Uterus (tissue), 4 donors: ENCODE results near the gene ZNF469. TPM values are rescaled to one million over a fixed set of nuclear protein-coding genes. Genes with fewer than 3 reads are reported as not detected.

ENCODE experiments used
- DNase-seq, 2 donors: peaks; one replicate each; pipeline ENCODE4 v3.0.0-alpha.2; 2019 to 2020
- H3K27ac ChIP-seq, 2 donors: fragments of 200-600 bp; sonication (generic); 1 replicate in 1 of 2; 2 replicates in 1 of 2; pipeline ENCODE4 v1.5.1; 2016 to 2018
- H3K27me3 ChIP-seq, 2 donors: fragments of 200-600 bp; sonication (generic); one replicate each; pipeline ENCODE4 v1.5.1; 2018 to 2019; ENCODE audit warnings: control low read depth in 1 of 2
- H3K36me3 ChIP-seq, 2 donors: fragments of 200-600 bp; sonication (generic); one replicate each; pipeline ENCODE4 v1.5.1; 2019; ENCODE audit warnings: control low read depth in 1 of 2
- H3K4me1 ChIP-seq, 2 donors: fragments of 200-600 bp; sonication (generic); one replicate each; pipeline ENCODE4 v1.5.1; 2018 to 2019; ENCODE audit warnings: control low read depth in 1 of 2
- H3K4me3 ChIP-seq, 2 donors: fragments of 200-600 bp; sonication (generic); 1 replicate in 1 of 2; 2 replicates in 1 of 2; pipeline ENCODE4 v1.5.1; 2018 to 2019; ENCODE audit warnings: mild to moderate bottlenecking in 1 of 2
- H3K9me3 ChIP-seq, 2 donors: fragments of 200-600 bp; sonication (generic); one replicate each; pipeline ENCODE4 v1.5.1; 2019; ENCODE audit warnings: control low read depth in 1 of 2
- CTCF ChIP-seq, 4 experiments: fragments of 200-600 bp in 2 of 4; fragments of 450-650 bp in 2 of 4; sonication (generic) in 2 of 4; IDR thresholded peaks; one replicate each; pipeline ENCODE4 v1.5.1; 2016 to 2019; ENCODE audit warnings: antibody characterized with exemption in 4 of 4, mild to moderate bottlenecking in 2 of 4, moderate library complexity in 1 of 4
- POLR2A ChIP-seq, 2 donors: fragments of 450-650 bp; IDR thresholded peaks; one replicate each; pipeline ENCODE4 v1.6.1; 2016; ENCODE audit warnings: antibody characterized with exemption in 2 of 2, mild to moderate bottlenecking in 1 of 2, moderate library complexity in 1 of 2
- intact Hi-C: fragments of 100-400 bp; cut with DNase I; formaldehyde crosslinking; loops from one replicate; pipeline ENCODE4 v1.15.1; 2023; ENCODE audit warnings: low total_unique reads
- total RNA-seq, 4 donors: library from RNA; depleted of rRNA in 3 of 4; stranded (reverse); fragments of >200 nt in 3 of 4; gene quantifications; one replicate each; pipeline versions ENCODE4 v1.1.0 to v1.2.4, GENCODE V29; 2014 to 2023
- donor health status: DM: yes; HTN: yes; CAD: no.

Gene ZNF469
- total RNA-seq, 4 donors from 2014 or later: 0.51 to 7.9 (median 2.8) TPM; not detected in 1

GRCh38 chr16:88391144-88391850, 8.5 kb downstream of the ZNF469 start:
- Histone ChIP-seq H3K4me3 (no peak overlapping the region), H3K27me3 (no peaks in the 10 kb centered on the region), H3K9me3 (no peaks in the 10 kb centered on the region), H3K36me3 (no peaks in the 10 kb centered on the region), H3K27ac (no peak overlapping the region), H3K4me1 (no peaks in the 10 kb centered on the region)
- TF ChIP-seq CTCF (IDR thresholded peaks at IDR 0.05): no peak
- TF ChIP-seq POLR2A (IDR thresholded peaks at IDR 0.05): no peak
- intact Hi-C loops: no loop called here
- DNase-seq: no peak

- no peaks in the 10 kb centered on the region for H3K9me3 ChIP-seq
- DNase-seq: no peak
- H3K27me3 ChIP-seq: no peaks in the 10 kb centered on the region
- no peaks in the 10 kb centered on the region for H3K4me1 ChIP-seq
- intact Hi-C loops: no loop called here
- TF ChIP-seq CTCF (IDR thresholded peaks at IDR 0.05) (no peak), POLR2A (IDR thresholded peaks at IDR 0.05) (no peak)
- H3K4me3 ChIP-seq: no peak overlapping the region
- no peaks in the 10 kb centered on the region for H3K36me3 ChIP-seq
- no peak overlapping the region for H3K27ac ChIP-seq
Measured at GRCh38 chr16:88392111-88392510, 9.4 kb downstream of the ZNF469 start.

GRCh38 chr16:88392616-88393015, 9.9 kb downstream of the ZNF469 start:
- intact Hi-C loops: no loop called here

DNA sequence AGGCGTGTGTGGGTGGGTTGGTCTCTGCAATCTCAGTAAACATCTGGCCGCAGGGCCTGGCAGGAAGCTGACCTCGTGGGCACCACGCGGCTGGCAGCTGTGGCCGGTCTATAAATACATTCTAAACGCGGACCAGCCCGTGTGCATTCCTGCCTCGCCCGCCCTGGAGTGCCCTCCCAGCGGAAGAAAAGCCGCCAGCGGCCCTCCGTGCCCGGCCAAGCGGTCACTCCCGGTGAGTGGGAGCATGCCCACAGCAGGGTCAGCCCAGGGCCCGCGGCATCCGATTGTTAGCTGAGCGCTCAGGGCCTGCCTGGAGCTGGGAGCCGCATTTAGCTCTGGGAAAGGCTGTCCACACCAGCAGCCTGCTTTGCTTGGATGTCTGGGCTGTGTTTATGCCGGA, 10.3 kb downstream of the ZNF469 start:
- intact Hi-C loops: no loop called here
- H3K4me1 ChIP-seq: no peaks in the 10 kb centered on the region
- TF ChIP-seq POLR2A (IDR thresholded peaks at IDR 0.05) (no peak), CTCF (IDR thresholded peaks at IDR 0.05) (no peak)
- H3K36me3 ChIP-seq: no peaks in the 10 kb centered on the region
- no peak overlapping the region for H3K27ac ChIP-seq
- no peaks in the 10 kb centered on the region for H3K9me3 ChIP-seq
- no peak for DNase-seq
- H3K27me3 ChIP-seq: no peaks in the 10 kb centered on the region
- H3K4me3 ChIP-seq: no peak overlapping the region

More at GRCh38 chr16:88392616-88393015, 9.9 kb downstream of the ZNF469 start:
- Histone ChIP-seq H3K27ac (no peak overlapping the region), H3K36me3 (no peaks in the 10 kb centered on the region), H3K4me3 (no peak overlapping the region), H3K4me1 (no peaks in the 10 kb centered on the region), H3K27me3 (no peaks in the 10 kb centered on the region), H3K9me3 (no peaks in the 10 kb centered on the region)
- TF ChIP-seq CTCF (IDR thresholded peaks at IDR 0.05) (no peak), POLR2A (IDR thresholded peaks at IDR 0.05) (no peak)
- no peak for DNase-seq

GRCh38 chr16:88393571-88393970, 10.8 kb downstream of the ZNF469 start:
- no peak overlapping the region for H3K27ac ChIP-seq

More at GRCh38 chr16:88393571-88393970, 10.8 kb downstream of the ZNF469 start:
- intact Hi-C loops: no loop called here
- Histone ChIP-seq H3K27me3 (no peaks in the 10 kb centered on the region), H3K36me3 (no peaks in the 10 kb centered on the region), H3K4me3 (no peak overlapping the region), H3K4me1 (no peaks in the 10 kb centered on the region), H3K9me3 (no peaks in the 10 kb centered on the region)
- no peak for DNase-seq
- TF ChIP-seq POLR2A (IDR thresholded peaks at IDR 0.05) (no peak), CTCF (IDR thresholded peaks at IDR 0.05) (no peak)
